Endothelial cell of umbilical vein (primary cell): ENCODE data around the gene DGKB. TPM values are rescaled to one million over a fixed set of nuclear protein-coding genes. Genes with fewer than 3 reads are reported as not detected.

Experiments
- BruUV-seq: library from RNA; stranded (reverse); fragments of 400-500 nt; replicated peaks from 2 replicates; lab custom pipeline; 2021; lab: Mats Ljungman, UMichigan
- CTCF ChIA-PET: fragments of 300-600, 350-600 bp; sonication (Branson Sonifier 250); formaldehyde crosslinking; loops from one replicate; lab custom pipeline; 2021; ENCODE audit warnings: antibody characterized with exemption, inconsistent platforms; lab: Charles Lee
- POLR2A ChIA-PET: fragments of 300-600, 350-600 bp; sonication (Branson Sonifier 250); formaldehyde crosslinking; loops from one replicate; lab custom pipeline; 2021; ENCODE audit warnings: antibody characterized with exemption, inconsistent platforms; lab: Charles Lee
- DNase-seq: peaks from one replicate; pipeline ENCODE4 v3.0.0-alpha.2; 2011; ENCODE audit warnings: low read depth, low spot score
- FAIRE-seq: peaks from 2 replicates; lab custom pipeline; 2011; peaks lifted over from hg19 to GRCh38; lab: Jason Lieb, UNC
- H2AFZ ChIP-seq: 2 replicates; pipeline ENCODE4 v1.6.0; 2012; ENCODE audit warnings: low read depth, low read length, control low read depth, inconsistent platforms
- H3K27ac ChIP-seq: 2 replicates; pipeline ENCODE4 v1.5.1; 2011; ENCODE audit warnings: low read depth, mild to moderate bottlenecking, control low read depth, low read length, moderate library complexity; ENCODE audit not compliant: insufficient read depth
- H3K27me3 ChIP-seq, 2 experiments: 2 replicates each; pipeline versions ENCODE4 v1.6.0 to v1.6.1; 2011; ENCODE audit warnings: low read length in 2 of 2, mixed read lengths in 1 of 2; ENCODE audit not compliant: control insufficient read depth in 2 of 2, insufficient read depth in 2 of 2
- H3K36me3 ChIP-seq, 2 experiments: 2 replicates in 1 of 2; 3 replicates in 1 of 2; pipeline ENCODE4 v1.5.1; 2011; ENCODE audit warnings: low read length in 2 of 2, mild to moderate bottlenecking in 1 of 2, moderate library complexity in 1 of 2; ENCODE audit not compliant: control insufficient read depth in 2 of 2, insufficient read depth in 2 of 2; ENCODE audit errors: extremely low read depth in 1 of 2
- H3K4me1 ChIP-seq: 3 replicates; pipeline ENCODE4 v1.5.1; 2011; ENCODE audit warnings: mild to moderate bottlenecking, low read length; ENCODE audit not compliant: control insufficient read depth, insufficient read depth; ENCODE audit errors: extremely low read depth
- H3K4me2 ChIP-seq: 2 replicates; pipeline ENCODE4 v1.6.1; 2011; ENCODE audit warnings: low read length, control low read depth, mixed read lengths; ENCODE audit not compliant: insufficient read depth
- H3K4me3 ChIP-seq, 3 experiments: fragments of 200-600 bp in 1 of 3; sonication (generic), shearing (Covaris generic) in 1 of 3; replicated peaks in 1 of 3; 2 replicates each; pipeline ENCODE4 v1.5.1; 2011 to 2016; ENCODE audit warnings: control low read depth in 3 of 3, low read length in 3 of 3, mild to moderate bottlenecking in 2 of 3, inconsistent platforms in 1 of 3, low read depth in 1 of 3, moderate library complexity in 1 of 3; ENCODE audit not compliant: insufficient read depth in 1 of 3
- H3K79me2 ChIP-seq: 2 replicates; pipeline ENCODE4 v1.6.0; 2012; ENCODE audit warnings: low read length, inconsistent platforms; ENCODE audit not compliant: control insufficient read depth, insufficient read depth
- H3K9ac ChIP-seq: replicated peaks from 2 replicates; pipeline ENCODE3; 2011; ENCODE audit warnings: low read length, control low read depth; ENCODE audit not compliant: insufficient read depth; ENCODE audit errors: extremely low read depth
- H3K9me1 ChIP-seq: replicated peaks from 3 replicates; pipeline ENCODE4 v1.6.0; 2011; ENCODE audit warnings: mild to moderate bottlenecking, low read length; ENCODE audit not compliant: control insufficient read depth, insufficient read depth; ENCODE audit errors: extremely low read depth
- H3K9me3 ChIP-seq: replicated peaks from 2 replicates; pipeline ENCODE4 v1.5.1; 2012; ENCODE audit warnings: low read length, inconsistent platforms; ENCODE audit not compliant: control insufficient read depth, insufficient read depth
- H4K20me1 ChIP-seq: replicated peaks from 2 replicates; pipeline ENCODE3; 2011; ENCODE audit warnings: mild to moderate bottlenecking, low read length; ENCODE audit not compliant: control insufficient read depth, insufficient read depth; ENCODE audit errors: extremely low read depth
- CTCF ChIP-seq, 2 donors: IDR thresholded peaks; 1 replicate in 1 of 2; 2 replicates in 1 of 2; pipeline ENCODE4 v1.5.1; 2011; ENCODE audit warnings: low read length in 2 of 2, mild to moderate bottlenecking in 2 of 2, moderate library complexity in 2 of 2, control low read depth in 1 of 2, inconsistent platforms in 1 of 2, low read depth in 1 of 2; ENCODE audit not compliant: insufficient read depth in 1 of 2; ENCODE audit errors: extremely low read depth in 1 of 2
- EZH2 ChIP-seq: IDR thresholded peaks from 2 replicates; pipeline ENCODE4 v1.6.1; 2012; ENCODE audit warnings: borderline replicate concordance, low read depth, mild to moderate bottlenecking, moderate library complexity, low read length, inconsistent platforms; ENCODE audit not compliant: severe bottlenecking
- FOS ChIP-seq: IDR thresholded peaks from 2 replicates; pipeline ENCODE4 v1.6.1; 2011; ENCODE audit warnings: mild to moderate bottlenecking, low read length, moderate library complexity, borderline replicate concordance; ENCODE audit not compliant: insufficient read depth
- GATA2 ChIP-seq: IDR thresholded peaks from 2 replicates; pipeline ENCODE4 v1.7.0; 2011; ENCODE audit warnings: low read depth, mild to moderate bottlenecking, moderate library complexity, mixed read lengths, low read length; ENCODE audit not compliant: insufficient read length, insufficient read depth
- JUN ChIP-seq: IDR thresholded peaks from 2 replicates; pipeline ENCODE4 v1.6.1; 2011; ENCODE audit warnings: borderline replicate concordance, low read depth; ENCODE audit not compliant: insufficient read length, insufficient read depth
- MAX ChIP-seq: IDR thresholded peaks from 2 replicates; pipeline ENCODE4 v1.6.1; 2011; ENCODE audit not compliant: insufficient read depth, insufficient read length
- MYC ChIP-seq: IDR thresholded peaks from one replicate; pipeline ENCODE4 v1.6.1; 2011; ENCODE audit warnings: mild to moderate bottlenecking, low read depth, low read length
- POLR2A ChIP-seq: IDR thresholded peaks from 2 replicates; pipeline ENCODE4 v1.6.1; 2012; ENCODE audit warnings: low read depth, mild to moderate bottlenecking, control low read depth, low read length
- POLR2AphosphoS5 ChIP-seq: IDR thresholded peaks from 2 replicates; pipeline ENCODE4 v1.6.1; 2012; ENCODE audit warnings: low read depth, mild to moderate bottlenecking, control low read depth, low read length, moderate library complexity; ENCODE audit not compliant: insufficient read depth
- dilution Hi-C: fragments of 300-500 bp; cut with MboI; formaldehyde crosslinking; loops from one replicate; pipeline ENCODE4 v1.15.0; 2019; ENCODE audit warnings: low sequenced_read_pairs; ENCODE audit not compliant: extremely low pct_ligation_motif_present
- intact Hi-C: fragments of 100-400 bp; cut with micrococcal nuclease; formaldehyde crosslinking; loops from one replicate; pipeline ENCODE4 v1.10.0; 2022
- polyA plus RNA-seq, 4 experiments: library from polyadenylated mRNA; depleted of rRNA in 3 of 4; stranded (reverse) in 3 of 4; unstranded in 1 of 4; fragments of >200 nt; gene quantifications; 2 replicates each; pipeline versions ENCODE4 v1.2.1 to v1.2.3, GENCODE V29; 2011 to 2012; ENCODE audit warnings: missing spikeins in 1 of 4
- total RNA-seq: library from RNA; stranded (reverse); gene quantifications from 2 replicates; pipeline ENCODE4 v1.2.3, GENCODE V29; 2021

The DGKB gene
- total and polyA plus RNA-seq, 2 donors (not counting 3 experiments of a cell fraction or from before 2014, with no cell fraction given), result not detected

GRCh38 chr7:14905764-14906163, 3.2 kb upstream of the DGKB start:
- POLR2A ChIA-PET, result no interaction called here
- BruUV-seq, result no TSS peak
- no peak overlapping the region for H3K4me3 ChIP-seq
- dilution Hi-C loops (no loop called here), intact Hi-C loops (no loop called here)
- no peaks in the 10 kb centered on the region for H3K36me3 ChIP-seq
- CTCF ChIA-PET, result no interaction called here
- no peak overlapping the region for H2AFZ ChIP-seq
- peaks cover 0 to 5% of the 10 kb centered on the region in 2 experiments for H3K27me3 ChIP-seq
- DNase-seq (peak; percentile 4), FAIRE-seq (no peak)
- no peak overlapping the region for H3K9ac ChIP-seq
- H3K9me3 ChIP-seq, result no peaks in the 10 kb centered on the region
- H3K4me2 ChIP-seq, result no peak overlapping the region
- TF ChIP-seq MAX, result no peak
- TF ChIP-seq FOS, result peak; percentile 39
- no peaks in the 10 kb centered on the region for H3K9me1 ChIP-seq
- no peaks in the 10 kb centered on the region for H4K20me1 ChIP-seq
- no peak overlapping the region for H3K27ac ChIP-seq
- peaks cover 4% of the 10 kb centered on the region for H3K4me1 ChIP-seq
- no peaks in the 10 kb centered on the region for H3K79me2 ChIP-seq

GRCh38 chr7:14900051-14900450, 2.5 kb downstream of the DGKB start:
- intact Hi-C loops (loop anchor here (5.0 kb wide), 1 partner anchor 183 kb away; no protein-coding TSS in a partner anchor), dilution Hi-C loops (no loop called here)
- no peak overlapping the region for H3K27ac ChIP-seq
- CTCF ChIA-PET, result no interaction called here
- no peaks in the 10 kb centered on the region for H4K20me1 ChIP-seq
- no peak overlapping the region for H3K4me2 ChIP-seq
- DNase-seq (no peak), FAIRE-seq (no peak)
- no TSS peak for BruUV-seq
- no peaks in the 10 kb centered on the region for H3K9me3 ChIP-seq
- POLR2A ChIA-PET, result no interaction called here
- no peak overlapping the region for H3K4me3 ChIP-seq
- no peaks in the 10 kb centered on the region for H3K36me3 ChIP-seq
- no peak for TF ChIP-seq MYC
- TF ChIP-seq FOS, result no peak
- no peak for TF ChIP-seq POLR2A
- no peak for TF ChIP-seq MAX
- TF ChIP-seq POLR2AphosphoS5, result no peak
- no peak for TF ChIP-seq CTCF (IDR thresholded peaks at IDR 0.05; ENCODE audit: extremely low read depth in 1 of 2, insufficient read depth in 1 of 2, low read depth in 1 of 2, low read length in 2 of 2)
- TF ChIP-seq GATA2, result no peak
- no peak for TF ChIP-seq EZH2
- TF ChIP-seq JUN, result no peak
- H2AFZ ChIP-seq, result no peak overlapping the region
- H3K9ac ChIP-seq, result no peak overlapping the region
- no peaks in the 10 kb centered on the region for H3K79me2 ChIP-seq
- peaks cover 0 to 5% of the 10 kb centered on the region in 2 experiments for H3K27me3 ChIP-seq
- H3K4me1 ChIP-seq, result peaks cover 4% of the 10 kb centered on the region
- H3K9me1 ChIP-seq, result no peaks in the 10 kb centered on the region
